Measurements from ENCODE around the gene GPC1.
A peak's percentile ranks its signal among the peaks of the same experiment; 100 is the strongest.

Gene GPC1

DNA sequence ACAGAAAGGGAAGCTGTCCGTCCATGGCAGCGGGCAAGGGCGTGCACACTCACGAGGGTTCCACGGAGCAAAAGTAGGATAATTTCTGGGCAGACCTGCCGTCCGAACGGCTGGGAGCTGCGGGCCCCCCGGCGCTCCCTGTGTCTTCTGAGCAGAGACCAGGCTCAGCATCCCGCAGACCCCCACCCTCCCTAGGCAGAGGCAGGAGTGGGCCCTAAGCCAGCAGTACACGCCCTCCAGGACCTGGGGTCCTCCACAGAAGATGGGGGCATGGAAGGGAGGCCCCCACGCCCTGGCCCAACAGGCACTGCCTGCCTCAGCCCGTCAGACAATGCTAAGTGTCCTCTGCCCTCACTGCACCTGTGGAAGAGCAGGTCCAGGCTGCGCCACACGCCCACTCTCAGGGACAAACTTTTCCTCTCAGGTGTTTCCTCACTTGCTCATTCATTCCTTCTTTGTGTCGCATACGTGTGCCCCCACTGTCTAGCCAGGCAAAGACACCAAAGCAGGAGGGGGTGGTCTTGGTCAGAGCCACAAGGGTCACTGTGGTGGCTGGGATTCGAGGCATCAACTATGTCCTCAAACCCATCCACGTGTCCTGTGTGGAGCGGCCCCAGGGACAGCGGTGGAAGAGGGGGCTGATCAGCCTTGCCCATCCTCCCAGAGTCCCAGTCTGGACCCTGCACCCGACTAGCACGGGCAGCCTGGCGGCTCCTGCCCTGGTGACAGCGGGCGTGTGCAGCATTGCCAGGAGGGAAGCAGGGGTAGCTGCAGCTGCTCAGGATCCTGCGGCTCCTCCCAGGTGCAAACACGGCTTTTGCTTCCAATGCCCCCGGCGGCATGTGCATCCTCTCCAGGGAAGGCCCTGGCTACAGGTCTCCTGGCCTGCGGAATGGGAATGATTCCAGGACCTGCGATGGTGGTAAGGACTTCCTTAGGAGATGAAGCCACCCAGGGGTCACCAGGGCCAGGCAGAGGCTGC, 2.4 kb upstream of the GPC1 start:
- DNase-seq = no peak

DNA sequence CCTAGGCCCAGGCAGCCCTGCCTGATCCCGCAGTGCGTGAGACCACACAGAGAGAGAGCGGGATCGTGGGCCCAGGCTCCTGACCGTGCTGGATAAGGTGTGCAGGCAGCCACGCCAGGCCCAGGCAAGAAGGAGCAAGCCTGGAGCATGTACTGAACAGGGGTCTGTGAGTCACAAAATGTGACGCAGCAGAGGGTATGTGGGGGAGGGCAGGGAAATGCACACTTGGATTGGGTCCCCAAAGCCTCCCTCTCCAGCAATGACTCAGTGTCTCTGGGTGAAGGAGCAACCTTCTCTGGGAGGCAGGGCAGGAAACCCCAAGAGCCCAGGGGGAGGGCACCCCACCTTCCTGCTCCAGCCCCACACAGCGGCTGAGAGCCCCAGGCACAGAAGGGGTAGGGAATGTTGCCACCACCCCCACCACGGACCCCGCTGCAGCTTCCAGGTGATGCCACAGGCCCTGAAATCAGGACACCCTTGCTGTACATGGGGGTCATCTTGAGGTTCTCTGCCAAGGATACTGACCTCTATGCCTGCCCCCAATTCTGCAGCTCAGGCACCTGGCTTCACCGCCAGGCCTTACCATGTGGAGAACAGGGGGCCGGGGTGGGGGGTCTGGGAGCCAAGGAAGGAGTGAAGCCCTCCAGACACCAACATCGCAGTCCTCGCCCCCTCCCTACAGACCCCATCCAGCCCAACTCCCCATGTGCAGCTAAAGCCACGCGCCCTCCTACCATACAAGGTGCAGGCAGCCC, 1.3 kb upstream of the GPC1 start:
- peak; percentile 5 for DNase-seq

DNA sequence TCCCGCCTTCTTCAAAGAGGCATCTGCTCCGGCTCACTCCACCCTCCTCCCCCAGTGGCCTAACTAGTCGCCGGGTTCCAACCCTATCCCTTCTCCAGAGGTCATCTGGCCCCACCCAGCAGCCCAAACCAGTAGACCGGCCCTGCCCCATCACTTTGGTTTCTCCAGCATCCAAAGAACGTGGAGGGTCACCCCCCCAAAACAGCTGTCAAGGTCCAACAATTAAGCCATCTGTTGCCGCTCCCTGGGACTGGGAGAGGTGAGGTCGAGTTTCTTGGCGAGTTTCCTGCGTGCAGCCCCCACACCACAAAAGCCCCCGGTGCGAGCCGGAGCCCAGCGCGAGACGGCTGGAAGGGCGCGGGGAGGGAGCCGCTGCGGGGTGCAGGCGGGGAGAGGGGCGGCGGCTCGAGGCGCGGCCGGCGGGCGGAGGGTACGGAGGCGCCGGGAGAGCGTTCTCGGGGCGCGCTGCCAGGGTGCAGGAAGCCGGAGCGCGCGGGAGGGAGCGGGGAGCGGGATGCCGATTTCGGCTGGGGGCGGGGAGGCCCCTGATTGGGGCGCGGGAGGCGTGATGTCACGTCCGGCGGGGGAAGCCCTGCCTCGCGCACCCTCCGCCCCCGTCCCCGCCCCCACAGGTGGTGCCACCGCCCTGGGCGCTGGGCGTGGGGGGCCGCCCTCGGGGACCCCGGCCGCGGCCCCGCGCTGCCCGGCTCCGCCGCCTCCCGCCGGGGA, 571 bp upstream of the GPC1 start:
- peak; percentile 59 for DNase-seq

DNA sequence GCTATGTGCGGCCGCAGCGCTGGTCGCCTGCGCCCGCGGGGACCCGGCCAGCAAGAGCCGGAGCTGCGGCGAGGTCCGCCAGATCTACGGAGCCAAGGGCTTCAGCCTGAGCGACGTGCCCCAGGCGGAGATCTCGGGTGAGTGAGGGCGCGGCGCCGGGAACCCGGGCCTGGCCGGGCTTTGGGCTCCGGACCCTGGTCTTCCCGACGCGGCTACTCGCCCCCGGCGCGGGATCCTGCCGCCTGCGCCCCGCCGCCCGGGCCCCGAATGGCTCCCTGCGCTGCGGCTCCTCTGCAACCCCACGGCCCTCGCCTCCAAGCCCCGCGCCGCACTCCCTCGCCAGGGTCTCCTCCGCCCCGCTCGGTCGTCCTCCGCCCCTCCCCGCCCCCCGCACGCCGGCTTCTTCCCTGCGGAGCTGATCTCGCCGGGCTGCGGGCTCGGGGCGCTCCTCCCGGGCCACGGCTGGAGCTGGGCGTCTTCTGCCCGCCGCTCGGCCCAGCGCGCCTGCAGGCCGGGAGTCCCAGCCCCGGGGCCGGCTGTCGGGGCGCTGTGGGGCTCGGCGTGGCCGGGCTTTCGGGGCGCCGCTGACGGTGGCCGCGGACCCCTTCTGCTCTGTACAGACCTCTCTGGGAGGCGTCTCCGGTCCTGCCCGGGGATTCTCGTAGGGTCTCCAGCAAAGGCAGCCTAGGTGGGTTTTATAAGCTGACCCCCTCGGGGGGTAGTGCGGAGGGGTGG, 652 bp downstream of the GPC1 start:
- DNase-seq = peak; percentile 8

DNA sequence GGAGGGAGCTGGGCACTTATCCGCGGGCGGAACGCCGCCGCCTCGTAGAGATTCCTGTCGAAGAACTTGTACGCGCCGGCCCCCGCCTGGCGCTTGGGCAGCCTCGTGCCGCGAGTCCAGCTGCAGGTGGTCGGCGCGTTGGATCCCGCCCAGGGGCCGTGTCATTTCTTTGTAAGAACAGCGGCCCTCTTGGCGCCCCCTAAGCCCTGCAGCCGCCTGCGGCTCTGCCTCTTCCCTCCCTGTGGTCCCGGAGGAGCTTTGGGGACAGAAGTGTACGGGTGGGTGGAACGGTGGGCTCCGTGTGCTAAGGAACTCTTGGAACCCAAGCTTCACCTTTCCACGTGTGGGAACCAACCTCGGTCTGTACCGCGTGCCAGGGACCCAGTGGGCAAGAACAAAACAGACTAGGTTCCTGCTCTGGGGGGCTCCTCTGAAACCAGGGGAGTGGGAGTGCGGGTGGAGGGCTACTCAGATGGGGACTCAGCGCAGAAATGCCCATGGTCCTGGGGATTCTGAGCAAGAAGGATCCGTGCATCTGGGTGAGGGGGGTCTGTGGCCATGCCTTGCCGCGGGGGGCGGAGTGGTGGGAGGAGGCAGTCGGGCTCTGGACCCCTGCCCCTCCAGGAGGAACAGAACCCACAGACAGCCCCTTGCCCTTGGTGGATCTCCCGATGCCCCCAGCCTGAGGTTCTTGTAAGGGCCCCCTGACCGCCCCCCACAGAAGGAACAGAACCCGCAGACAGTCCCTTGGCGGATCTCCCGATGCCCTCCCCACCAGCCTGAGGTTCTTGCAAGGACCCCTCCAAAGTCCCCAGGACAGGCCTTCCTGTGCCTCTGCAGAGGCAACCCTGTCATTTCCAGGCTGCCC, 1.5 kb downstream of the GPC1 start:
- DNase-seq = no peak

DNA sequence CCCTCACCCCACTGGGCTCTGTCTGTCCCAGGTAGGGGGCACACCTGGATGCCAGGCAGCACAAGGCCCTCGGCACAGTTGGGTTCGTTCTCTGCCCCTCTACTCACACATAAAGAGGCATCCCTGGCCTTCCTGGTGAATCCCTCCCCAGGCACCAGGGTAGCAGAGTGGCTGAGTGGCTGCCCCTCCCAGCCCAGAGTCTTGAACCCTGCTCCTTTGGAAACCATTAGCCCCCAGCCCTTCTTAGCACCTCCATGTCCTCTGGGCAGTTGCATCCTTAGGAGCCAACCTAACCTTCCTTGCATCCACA, 2.0 kb downstream of the GPC1 start:
- no peak for DNase-seq

DNA sequence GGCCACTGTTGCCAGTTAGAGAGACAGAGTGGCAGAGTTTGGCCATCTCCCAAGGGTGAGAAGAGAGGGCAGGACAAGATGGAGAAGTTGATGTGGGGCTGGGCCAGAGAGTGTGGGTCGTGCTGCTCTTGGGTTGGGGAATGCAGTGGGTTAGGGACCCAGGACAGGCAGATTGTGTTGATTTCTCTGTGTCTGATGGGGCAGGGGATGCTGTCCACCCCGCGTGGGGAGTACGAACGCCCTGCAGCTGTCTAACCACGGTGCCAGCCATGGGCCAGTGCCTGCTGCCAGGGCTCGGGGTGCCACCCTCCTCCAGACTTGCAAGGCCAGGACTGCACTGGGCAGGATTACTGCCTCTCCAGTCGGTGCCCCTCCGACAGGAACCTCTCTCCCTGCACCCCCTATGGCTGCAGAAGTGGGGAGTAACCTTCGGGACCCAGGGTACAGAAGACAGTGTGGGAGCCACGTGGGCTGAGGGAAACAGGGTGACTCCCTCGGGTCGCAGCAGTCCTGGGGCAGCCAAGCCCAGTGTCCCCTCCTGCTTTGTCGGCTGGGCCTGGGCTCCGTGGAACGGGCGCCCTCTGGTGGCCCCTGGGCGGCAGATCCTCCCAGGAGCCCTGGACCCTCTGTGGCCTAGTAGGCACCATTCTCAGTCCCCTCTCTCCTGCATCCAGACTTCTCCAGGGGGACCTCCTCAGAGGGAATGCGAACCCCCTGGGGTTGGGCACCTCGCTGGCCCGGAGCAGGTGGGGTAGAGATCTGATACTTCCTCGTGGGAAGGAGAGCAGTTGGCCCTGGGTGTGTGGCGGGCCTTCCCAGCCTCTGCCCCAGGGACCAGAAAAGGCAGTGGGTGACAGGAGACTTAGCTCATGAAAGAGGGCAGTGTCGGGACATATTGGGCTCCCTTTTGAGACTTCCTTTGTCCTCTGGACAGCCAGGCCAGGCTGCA, 2.7 kb downstream of the GPC1 start:
- DNase-seq = peak; percentile 52

DNA sequence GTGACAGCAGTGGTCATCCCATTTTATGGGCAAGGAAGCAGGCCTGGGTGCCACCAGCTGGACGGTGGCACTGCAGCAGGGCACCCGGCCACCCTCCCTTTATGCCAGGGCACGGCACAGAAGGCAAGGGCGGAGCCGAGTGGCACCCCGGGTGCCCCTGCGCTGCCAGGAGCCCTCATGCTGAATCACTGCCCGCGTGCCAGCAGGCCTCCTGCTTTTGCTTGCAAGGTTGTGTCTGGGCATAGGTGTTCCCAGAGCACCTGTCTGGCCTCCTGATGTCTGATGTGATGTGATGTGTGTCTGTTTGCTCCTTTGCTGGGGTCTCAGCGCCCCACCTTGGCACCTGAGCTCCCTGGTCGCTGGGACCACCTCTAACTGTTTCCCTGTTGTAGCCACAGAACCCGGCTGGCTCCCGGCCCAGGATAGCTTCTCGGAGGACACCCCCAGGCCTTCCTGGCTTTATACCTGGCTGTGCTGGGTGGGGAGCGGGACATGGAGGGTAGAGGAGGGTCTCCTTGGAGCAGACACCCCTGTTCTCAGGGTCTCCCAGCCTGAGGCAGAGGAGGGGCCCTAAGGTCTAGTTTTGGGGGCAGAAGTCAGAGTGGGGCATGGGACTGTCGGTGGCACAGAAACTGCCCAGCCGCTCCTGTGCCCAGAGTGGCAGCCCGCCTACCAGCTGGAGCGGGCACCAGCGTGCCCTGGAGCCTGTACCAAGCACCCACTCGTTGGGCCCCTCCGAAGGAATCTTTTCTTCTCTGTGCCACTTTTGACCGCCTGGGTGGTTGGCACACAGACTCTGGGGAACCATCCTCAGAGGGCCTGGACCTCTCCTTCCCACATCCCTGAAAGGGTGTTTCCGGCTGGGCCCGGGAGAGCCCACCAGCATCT, 3.6 kb downstream of the GPC1 start:
- no peak for DNase-seq

DNA sequence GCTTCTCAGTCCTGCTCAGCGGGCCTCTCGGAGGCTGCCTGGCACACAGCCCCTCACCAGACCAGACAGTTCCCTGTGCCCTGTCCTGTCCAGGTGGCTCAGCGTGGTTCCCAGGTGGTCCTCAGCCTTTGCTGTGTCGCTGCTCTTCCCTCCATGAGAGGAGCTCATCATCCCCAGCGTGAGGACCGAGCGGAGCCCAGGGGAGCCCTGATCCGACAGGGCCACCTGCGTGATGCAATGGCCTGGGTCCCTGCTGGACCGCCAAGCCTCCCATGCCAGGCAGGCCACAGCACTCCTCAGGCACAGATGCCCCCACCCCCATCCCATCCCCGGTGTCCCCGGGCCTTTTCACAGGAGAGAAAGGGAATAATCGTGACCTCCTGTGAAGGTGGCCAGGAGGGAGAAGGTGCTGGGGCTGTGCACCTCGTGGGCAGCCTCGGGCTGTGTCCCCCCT, 4.3 kb downstream of the GPC1 start:
- DNase-seq = no peak

DNA sequence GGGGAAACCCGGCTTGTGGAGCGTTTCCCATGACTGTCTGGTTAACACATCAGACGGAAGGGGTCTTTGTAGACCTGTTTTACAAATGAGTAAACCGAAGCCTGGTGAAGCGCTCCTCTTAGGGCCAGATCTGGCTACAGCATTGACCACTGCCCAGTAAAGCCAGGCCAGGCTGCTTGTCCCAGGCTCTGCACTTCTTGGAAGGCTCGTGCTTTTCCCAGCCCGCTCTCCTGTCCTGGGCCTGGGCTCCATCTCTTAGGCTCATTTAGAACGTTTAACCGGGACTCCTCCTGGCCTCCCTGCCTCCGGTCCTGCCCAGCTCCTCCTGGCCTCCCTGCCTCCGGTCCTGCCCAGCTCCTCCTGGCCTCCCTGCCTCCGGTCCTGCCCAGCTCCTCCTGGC, 4.8 kb downstream of the GPC1 start:
- DNase-seq = no peak

DNA sequence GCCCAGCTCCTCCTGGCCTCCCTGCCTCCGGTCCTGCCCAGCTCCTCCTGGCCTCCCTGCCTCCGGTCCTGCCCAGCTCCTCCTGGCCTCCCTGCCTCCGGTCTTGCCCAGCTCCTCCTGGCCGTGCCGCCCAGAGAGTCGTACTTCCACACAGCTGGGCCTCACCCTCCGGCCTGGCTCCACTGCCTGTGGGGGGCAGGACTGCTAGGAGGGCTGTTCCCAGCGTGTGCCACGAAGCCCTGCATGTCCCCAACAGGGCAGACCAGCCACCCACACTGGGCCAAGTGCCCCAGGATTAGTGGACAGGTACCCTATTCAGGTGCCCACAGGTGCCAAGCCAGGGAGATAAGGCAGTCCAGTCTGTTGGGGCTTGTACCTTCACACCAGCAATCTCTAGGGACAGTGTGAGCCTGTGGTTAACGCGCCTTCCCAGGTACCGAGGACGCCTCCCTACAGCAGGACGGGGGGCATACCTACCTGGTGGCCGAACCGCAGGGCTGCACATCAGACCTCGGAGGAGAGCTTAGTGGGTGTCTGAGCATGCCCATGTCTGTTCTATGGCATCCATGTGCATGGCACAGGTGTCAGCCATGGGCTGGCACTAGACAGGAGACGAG, 5.3 kb downstream of the GPC1 start:
- DNase-seq = no peak

DNA sequence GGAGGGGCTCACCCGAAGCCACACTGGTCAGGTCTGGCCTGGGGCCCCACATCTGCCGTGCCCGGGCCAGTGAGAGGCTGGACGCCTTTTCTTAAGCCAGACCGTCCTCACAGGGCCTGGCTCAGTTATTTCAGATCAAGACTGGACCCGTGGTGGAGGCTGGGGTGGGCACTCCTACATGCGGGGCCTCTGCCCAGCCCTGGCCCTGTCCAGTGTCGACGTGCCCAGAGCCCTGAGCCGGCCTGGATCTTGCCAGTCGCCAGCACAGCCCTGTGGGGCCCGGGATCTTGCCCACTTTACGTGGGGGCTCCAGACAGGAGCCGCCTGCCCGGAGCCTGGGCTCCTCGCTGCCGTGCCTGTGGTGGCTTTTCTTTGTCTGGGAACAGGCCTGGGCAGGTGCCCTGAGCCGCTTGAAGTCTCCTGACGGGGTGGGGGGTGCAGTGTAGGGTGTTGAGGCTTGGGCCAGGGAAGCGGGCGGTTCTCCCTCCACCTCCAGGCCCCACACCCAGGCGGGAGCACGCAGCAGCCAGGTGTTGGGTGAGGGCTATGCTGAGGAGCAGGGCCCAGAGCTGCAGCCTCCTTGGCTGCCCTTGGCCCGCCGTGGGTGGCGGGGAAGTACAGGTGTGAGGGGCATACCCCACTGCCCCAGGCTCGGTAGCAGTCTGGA, 6.0 kb downstream of the GPC1 start:
- DNase-seq = no peak

DNA sequence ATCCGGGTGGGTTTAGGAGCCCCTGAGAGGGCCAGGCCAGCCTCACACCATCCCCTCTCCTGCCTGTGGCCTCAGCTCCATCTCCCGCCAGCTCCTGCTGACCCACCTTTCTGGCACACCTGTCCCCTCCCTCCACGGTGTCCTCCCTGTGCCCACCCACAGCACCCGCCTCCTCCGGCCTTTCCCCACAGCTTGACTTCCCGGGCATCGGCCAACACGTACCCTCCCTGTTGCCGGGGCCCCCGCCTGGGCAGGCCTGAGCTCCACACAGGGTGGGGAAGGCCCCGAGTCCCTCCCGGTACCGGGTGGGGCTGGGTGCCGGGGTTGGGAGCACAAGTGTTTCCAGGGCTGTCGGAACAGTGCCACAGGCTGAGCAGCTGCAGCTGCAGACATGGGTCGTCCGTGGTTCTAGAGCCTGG, 6.5 kb downstream of the GPC1 start:
- DNase-seq = no peak

DNA sequence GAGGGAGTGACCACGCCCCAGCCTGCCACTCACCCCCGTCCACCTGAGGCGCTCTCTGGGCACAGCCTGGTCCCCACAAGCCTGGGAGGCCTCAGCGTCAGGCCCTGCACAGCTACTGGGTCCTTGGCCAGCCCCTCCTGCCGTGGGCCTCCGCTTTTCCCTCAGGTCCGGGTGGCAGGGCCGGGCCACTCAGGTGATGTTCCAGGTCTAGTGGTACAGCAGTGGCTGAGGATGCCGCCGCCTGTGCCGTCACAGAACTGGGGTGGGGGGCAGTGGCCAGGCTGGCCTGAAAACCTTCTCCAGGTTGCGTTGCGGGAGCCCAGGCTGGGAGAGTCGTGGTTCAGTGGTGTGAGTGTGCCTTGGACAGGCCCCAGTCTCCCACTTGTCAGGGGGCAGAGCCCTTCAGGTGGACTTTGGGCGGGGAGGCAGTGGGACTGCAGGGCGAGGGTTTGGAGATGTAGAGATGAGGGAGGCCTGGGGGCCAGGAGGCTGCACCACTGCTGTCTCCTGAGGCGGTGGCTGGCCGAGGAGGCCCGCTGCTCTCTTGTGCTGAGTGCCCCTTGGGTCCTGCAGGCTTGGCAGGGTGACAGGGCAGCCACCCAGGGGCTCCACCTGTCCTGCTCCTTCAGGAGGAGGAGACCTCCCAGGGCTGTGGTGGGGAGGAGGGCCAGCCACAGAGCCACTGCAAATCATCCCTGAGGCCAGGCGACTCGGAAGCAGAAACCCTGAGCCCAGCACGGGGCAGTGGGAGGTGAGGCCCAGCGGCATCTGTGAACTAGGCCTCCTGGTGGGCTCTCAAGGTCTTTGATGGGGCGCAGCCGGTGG, 7.6 kb downstream of the GPC1 start:
- no peak for DNase-seq

DNA sequence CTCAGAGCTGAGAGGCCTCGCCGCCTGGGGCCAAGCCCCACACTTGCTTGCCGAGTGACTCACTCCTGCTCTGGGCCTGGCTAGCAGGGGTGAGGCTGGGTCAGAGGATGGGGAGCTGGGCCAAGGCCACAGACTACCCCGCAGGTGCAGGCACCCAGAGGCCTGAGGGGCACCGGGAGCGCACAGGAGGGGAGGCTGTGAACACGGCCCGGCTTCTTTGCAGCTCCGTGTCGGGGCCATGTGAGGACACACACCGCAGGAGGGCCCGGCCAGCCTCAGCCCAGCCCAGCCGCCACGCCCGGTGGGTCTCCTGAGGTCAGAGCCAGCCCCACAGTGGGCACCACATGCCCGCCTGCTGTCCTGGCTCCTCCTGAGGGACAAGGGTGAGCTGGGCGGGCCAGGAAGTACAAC, 8.4 kb downstream of the GPC1 start:
- DNase-seq = no peak

DNA sequence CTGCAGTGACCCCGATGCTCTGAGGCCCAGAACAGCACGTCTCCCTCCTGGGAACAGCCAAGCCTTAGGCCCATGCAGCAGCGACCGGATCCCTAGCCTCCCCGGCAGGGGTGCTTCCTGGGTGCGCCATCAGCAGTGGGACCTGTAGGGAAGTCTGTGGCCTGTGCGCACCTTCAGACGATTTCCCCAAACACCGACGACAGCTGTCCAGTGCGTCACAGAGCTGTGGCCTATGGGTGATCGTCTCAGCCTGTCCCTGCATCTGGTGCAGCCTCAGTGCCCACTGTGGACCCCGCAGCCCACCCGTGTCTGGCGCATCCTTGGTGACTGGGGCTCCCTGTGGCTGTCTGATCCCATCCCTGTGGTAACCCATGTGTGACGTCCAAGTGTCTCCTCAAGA, 9.0 kb downstream of the GPC1 start:
- no peak for DNase-seq

DNA sequence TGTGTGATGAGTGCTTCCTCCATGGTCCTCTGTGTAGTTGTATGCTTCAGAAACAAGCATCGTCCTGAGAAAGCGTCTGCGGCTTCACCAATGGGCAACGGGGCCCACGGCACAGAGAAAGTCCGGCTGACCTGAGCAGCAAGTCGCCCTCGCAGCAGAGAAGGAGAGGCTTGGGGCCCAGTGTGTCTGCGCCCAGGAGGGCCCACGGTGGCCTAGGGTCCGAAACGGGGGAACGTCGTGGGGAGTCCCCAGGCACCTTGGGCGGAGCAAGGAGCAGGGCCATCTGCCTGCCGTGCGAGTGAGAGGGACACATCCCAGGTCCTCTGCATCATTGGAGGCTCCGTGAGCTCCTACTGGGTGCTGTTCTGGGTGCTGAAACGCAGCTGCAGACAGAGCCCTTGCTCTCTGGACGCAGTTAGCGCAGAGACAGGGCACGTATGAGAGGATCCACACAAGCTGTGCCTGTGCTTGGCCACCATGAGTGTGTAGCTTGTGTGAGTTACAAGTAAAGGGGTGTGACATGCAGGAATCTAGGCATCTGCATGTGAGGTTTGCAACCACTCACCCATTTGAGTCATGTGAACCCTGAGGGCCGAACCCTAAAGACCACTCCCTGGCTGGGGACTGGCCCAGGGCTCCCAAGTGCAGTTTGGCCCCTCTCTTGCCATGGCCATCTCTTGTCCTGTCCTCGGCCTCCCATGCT, 10.6 kb downstream of the GPC1 start:
- DNase-seq = no peak
